Activated naive CD8-positive, alpha-beta T cell treated with anti-CD3 and anti-CD28 coated beads, Interleukin-2, amount 10 ng/mL, durations not matched to agents 7 days and 5 days (primary cell): Measurements from ENCODE around the gene SYT17. TPM values are rescaled to one million over a fixed set of nuclear protein-coding genes. Genes with fewer than 3 reads are reported as not detected.

ENCODE experiments used
- ATAC-seq: fragments of 150-1000 bp; cut with Tn5 transposase; one replicate; pipeline ENCODE4 v1.10.0; 2021; ENCODE audit warnings: low read depth, moderate library complexity
- POLR2A ChIA-PET: fragments of 350-600 bp; sonication (Branson Sonifier 250); formaldehyde crosslinking; loops from one replicate; lab custom pipeline; 2021; ENCODE audit warnings: antibody characterized with exemption; lab: Charles Lee
- DNase-seq: peaks from one replicate; pipeline ENCODE4 v3.0.0; 2021
- H3K27ac Mint-ChIP-seq: one replicate; pipeline ENCODE4 v1.8.0; 2022; ENCODE audit warnings: mild to moderate bottlenecking, mixed read lengths
- H3K27me3 Mint-ChIP-seq: one replicate; pipeline ENCODE4 v1.8.0; 2022; ENCODE audit warnings: mild to moderate bottlenecking, moderate library complexity, mixed read lengths
- H3K36me3 Mint-ChIP-seq: one replicate; pipeline ENCODE4 v1.8.0; 2021; ENCODE audit warnings: mild to moderate bottlenecking, mixed read lengths
- H3K4me1 Mint-ChIP-seq: one replicate; pipeline ENCODE4 v1.8.0; 2021; ENCODE audit warnings: mixed read lengths
- H3K4me3 Mint-ChIP-seq: one replicate; pipeline ENCODE4 v1.8.0; 2022; ENCODE audit warnings: mild to moderate bottlenecking, moderate library complexity, mixed read lengths
- H3K9me3 Mint-ChIP-seq: one replicate; pipeline ENCODE4 v1.8.0; 2021; ENCODE audit warnings: mixed read lengths
- total RNA-seq, 2 experiments: library from RNA; stranded (reverse); gene quantifications; one replicate each; pipeline ENCODE4 v1.2.3, GENCODE V29; 2021

SYT17 gene
- total RNA-seq, 2 experiments from 2014 or later = not detected

DNA sequence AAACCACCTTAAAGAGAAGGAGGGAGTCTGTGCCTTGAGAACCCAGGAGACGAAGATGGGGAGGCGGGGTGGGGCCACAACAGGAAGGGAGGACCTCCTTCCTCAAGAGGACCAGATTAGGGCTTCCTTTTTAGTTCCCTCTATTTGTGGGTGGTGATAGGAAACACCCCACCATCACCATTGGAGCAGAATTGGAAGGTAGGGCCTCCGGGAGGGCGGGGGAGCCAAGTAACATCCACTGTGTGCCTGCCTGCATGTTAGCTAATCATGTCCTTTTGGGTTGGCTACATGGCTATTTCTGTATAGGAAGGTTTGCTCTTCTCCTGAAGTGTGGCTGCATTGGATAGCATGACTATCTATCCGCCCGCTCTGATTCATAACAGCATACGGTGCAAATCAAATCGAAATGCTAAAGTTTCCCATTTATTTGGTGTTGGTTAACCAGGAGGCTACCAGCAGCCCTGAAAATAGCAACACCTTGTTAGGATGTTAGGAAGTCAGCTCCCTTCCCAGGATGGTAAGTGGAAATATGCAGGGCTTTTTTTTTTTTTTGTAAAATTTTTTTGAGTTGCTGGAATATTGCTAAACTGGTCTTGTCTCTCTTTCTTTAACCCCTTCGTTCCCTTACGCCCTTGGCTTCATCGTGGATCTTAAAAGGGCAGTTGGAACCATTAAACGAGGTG lies 4.2 kb downstream of the SYT17 start:
- Mint-ChIP-seq H3K4me1 (peaks cover 2% of the 10 kb centered on the region), H3K9me3 (no peaks in the 10 kb centered on the region), H3K4me3 (no peak overlapping the region), H3K27ac (no peak overlapping the region), H3K36me3 (no peaks in the 10 kb centered on the region), H3K27me3 (peaks cover 12% of the 10 kb centered on the region)
- ATAC-seq (no peak), DNase-seq (no peak)
- POLR2A ChIA-PET = no interaction called here

- H3K36me3 Mint-ChIP-seq = no peaks in the 10 kb centered on the region
- ATAC-seq = no peak
- H3K4me3 Mint-ChIP-seq = no peak overlapping the region
- no peak for DNase-seq
- H3K9me3 Mint-ChIP-seq = no peaks in the 10 kb centered on the region
- no peak overlapping the region for H3K27ac Mint-ChIP-seq
- POLR2A ChIA-PET = no interaction called here
- H3K27me3 Mint-ChIP-seq = peaks cover 12% of the 10 kb centered on the region
- peaks cover 2% of the 10 kb centered on the region for H3K4me1 Mint-ChIP-seq
These were observed 5.0 kb downstream of the SYT17 start for GRCh38 chr16:19173059-19173458.

- Mint-ChIP-seq H3K27me3 (peaks cover 12% of the 10 kb centered on the region), H3K4me1 (peaks cover 2% of the 10 kb centered on the region), H3K27ac (no peak overlapping the region), H3K9me3 (no peaks in the 10 kb centered on the region), H3K4me3 (no peak overlapping the region), H3K36me3 (no peaks in the 10 kb centered on the region)
- no peak for DNase-seq
- no peak for ATAC-seq
- POLR2A ChIA-PET = no interaction called here
These were observed 5.8 kb downstream of the SYT17 start for GRCh38 chr16:19173649-19174383.

DNA sequence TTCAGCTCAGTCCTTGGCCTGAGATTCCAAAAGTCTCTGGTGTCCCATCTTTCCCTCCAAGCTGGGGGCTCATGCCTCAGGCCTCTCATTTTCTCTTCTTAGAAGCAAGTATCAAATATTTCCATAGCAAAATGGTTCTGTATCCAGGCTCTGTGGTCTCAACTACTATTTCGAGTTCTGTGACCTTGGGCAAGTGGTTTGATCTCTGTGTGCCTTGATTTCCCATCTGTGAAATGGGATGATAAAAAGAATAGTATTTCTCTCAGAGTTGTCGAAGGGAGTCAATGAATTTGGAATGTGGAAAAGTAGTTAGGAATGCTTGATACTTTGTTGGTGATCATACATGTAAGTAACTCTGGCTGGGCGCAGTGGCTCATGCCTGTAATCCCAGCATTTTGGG lies 6.4 kb downstream of the SYT17 start:
- H3K27me3 Mint-ChIP-seq = peaks cover 9% of the 10 kb centered on the region

DNA sequence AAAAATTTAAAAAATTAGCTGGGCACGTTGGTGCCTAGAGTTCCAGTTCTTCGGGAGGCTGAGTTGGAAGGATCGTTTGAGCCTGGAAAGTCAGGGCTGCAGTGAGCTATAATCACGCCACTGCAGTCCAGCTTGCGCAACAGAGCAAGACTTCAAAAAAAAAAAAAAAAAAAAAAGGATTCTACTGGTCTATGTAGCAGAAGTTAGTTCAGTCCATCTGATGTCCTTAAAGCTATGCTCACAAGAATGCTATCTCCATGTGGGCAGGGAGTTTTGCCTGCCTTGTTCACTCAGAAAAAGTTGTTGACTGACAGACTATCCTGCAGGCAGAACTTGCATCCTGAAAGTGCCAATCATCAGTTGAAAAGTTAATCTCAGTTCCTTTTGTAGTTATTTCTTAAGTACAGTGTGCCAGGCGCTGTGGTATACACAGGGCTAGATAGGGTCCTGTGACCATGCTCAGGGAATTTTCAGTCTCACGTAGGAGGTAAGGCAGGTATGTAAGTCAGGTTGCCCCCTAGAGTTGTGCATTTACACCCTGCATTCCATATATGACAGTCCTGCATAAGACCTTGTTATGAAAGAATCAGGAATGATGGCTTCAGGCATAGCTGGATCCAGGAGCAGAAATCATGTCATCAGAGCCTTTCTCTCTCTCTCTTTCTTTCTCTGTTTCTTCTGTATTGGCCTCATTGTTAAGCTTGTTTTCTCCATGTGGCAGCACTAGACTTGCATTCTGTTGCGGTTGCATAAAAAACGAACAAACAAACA lies 7.6 kb downstream of the SYT17 start:
- no peaks in the 10 kb centered on the region for H3K4me1 Mint-ChIP-seq
- no peaks in the 10 kb centered on the region for H3K36me3 Mint-ChIP-seq
- H3K27ac Mint-ChIP-seq = no peak overlapping the region
- POLR2A ChIA-PET = no interaction called here
- no peaks in the 10 kb centered on the region for H3K27me3 Mint-ChIP-seq
- ATAC-seq = no peak
- no peak for DNase-seq
- H3K9me3 Mint-ChIP-seq = no peaks in the 10 kb centered on the region
- H3K4me3 Mint-ChIP-seq = no peak overlapping the region

More for the DNA sequence above, 6.4 kb downstream of the SYT17 start:
- DNase-seq (no peak), ATAC-seq (no peak)
- H3K4me1 Mint-ChIP-seq = peaks cover under 1% of the 10 kb centered on the region
- no peak overlapping the region for H3K4me3 Mint-ChIP-seq
- POLR2A ChIA-PET = no interaction called here
- no peak overlapping the region for H3K27ac Mint-ChIP-seq
- H3K36me3 Mint-ChIP-seq = no peaks in the 10 kb centered on the region
- no peaks in the 10 kb centered on the region for H3K9me3 Mint-ChIP-seq

GRCh38 chr16:19177111-19177739 lies 9.2 kb downstream of the SYT17 start:
- Mint-ChIP-seq H3K4me1 (no peaks in the 10 kb centered on the region), H3K36me3 (no peaks in the 10 kb centered on the region), H3K27ac (no peak overlapping the region), H3K9me3 (no peaks in the 10 kb centered on the region), H3K4me3 (no peak overlapping the region), H3K27me3 (peaks cover 3% of the 10 kb centered on the region)
- no peak for ATAC-seq
- POLR2A ChIA-PET = no interaction called here
- DNase-seq = no peak

GRCh38 chr16:19179546-19180490 lies 11.8 kb downstream of the SYT17 start:
- ATAC-seq (no peak), DNase-seq (peak; percentile 48)
- Mint-ChIP-seq H3K9me3 (no peaks in the 10 kb centered on the region), H3K27me3 (peaks cover 3% of the 10 kb centered on the region), H3K36me3 (no peaks in the 10 kb centered on the region), H3K27ac (no peak overlapping the region), H3K4me3 (no peak overlapping the region), H3K4me1 (no peaks in the 10 kb centered on the region)
- POLR2A ChIA-PET = no interaction called here

DNA sequence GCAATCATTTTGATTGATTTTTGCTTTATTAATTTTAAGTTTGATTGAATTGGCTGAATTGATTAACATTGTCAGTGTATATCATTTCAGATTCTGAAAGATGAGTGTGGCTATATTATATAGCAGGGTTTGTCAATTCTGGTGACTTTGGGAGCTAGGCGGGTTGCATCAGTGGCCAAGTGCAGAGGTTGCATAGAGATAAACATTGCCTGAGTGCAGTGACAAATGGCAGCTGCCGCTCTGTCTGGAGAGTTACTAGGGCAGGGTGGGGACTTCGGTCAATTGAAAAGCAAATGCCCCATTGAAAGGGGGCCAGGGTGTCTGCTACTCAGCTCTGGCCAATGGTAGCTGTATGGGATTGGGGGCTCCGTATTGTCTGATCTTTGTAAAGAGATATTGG lies 12.7 kb downstream of the SYT17 start:
- no peaks in the 10 kb centered on the region for H3K36me3 Mint-ChIP-seq
- H3K9me3 Mint-ChIP-seq = no peaks in the 10 kb centered on the region
- H3K4me1 Mint-ChIP-seq = no peaks in the 10 kb centered on the region
- ATAC-seq (no peak), DNase-seq (no peak)
- POLR2A ChIA-PET = no interaction called here
- H3K4me3 Mint-ChIP-seq = no peak overlapping the region
- H3K27me3 Mint-ChIP-seq = peaks cover 3% of the 10 kb centered on the region
- no peak overlapping the region for H3K27ac Mint-ChIP-seq

- ATAC-seq = no peak
- Mint-ChIP-seq H3K4me3 (no peak overlapping the region), H3K9me3 (no peaks in the 10 kb centered on the region), H3K36me3 (no peaks in the 10 kb centered on the region), H3K27ac (no peak overlapping the region), H3K4me1 (no peaks in the 10 kb centered on the region), H3K27me3 (peaks cover 3% of the 10 kb centered on the region)
- DNase-seq = no peak
- POLR2A ChIA-PET = no interaction called here
These were observed 14.4 kb downstream of the SYT17 start for GRCh38 chr16:19182481-19182880.

DNA sequence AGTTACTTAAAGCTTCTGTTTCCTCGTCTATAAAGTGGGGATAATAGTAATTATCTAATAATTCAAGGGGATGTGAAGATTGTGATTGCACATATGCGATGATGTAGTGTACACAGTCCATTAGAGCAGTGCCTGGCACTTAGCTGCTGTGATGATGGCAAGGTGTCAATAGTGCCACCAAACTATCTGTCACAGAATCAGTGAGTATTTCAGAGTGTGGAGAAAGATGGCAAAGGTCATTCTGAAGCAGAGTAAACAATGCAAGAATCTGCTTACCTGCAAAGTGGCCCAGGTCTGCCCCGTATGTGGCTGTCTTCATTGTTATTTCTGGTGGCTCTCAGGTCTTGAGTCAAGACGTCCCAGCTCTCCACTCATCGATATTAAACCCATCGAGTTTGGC lies 15.1 kb downstream of the SYT17 start:
- peaks cover 2% of the 10 kb centered on the region for H3K9me3 Mint-ChIP-seq
- H3K4me3 Mint-ChIP-seq = no peak overlapping the region

DNA sequence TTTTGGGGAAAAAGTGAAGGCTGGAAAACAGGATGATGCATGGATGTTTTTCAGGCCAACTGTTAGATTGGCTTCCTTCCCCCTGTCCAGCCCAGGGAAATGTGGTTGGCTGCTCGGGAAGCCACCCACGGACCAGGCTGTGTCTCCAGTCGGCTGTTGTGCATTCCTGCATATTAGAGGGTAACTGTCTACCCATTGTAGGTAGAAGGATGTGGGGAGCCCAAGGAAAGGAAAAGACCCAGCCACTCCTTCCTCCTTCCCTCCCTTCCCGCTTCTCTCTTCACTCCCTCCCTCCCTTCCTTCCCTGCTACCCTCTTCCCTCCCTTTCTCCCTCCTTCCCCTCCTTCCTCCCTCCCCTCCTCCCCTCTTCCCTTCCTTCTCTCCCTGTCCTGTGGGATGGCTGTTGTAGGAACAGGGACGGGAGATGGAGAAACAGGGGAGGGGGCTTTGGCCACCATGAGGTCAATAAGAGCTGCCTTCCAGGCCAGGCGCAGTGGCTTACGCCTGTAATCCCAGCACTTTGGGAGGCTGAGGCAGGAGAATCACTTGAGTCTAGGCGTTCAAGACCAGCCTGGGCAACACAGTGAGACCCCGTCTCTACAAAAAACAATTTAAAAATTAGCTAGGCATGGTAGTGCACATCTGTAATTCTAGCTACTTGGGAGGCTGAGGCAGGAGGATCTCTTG lies 16.9 kb downstream of the SYT17 start:
- ATAC-seq (no peak), DNase-seq (no peak)
- H3K4me3 Mint-ChIP-seq = no peak overlapping the region
- H3K36me3 Mint-ChIP-seq = no peaks in the 10 kb centered on the region
- POLR2A ChIA-PET = no interaction called here
- H3K27me3 Mint-ChIP-seq = peaks cover 3% of the 10 kb centered on the region
- H3K27ac Mint-ChIP-seq = no peak overlapping the region
- peaks cover 2% of the 10 kb centered on the region for H3K9me3 Mint-ChIP-seq
- no peaks in the 10 kb centered on the region for H3K4me1 Mint-ChIP-seq

More for the DNA sequence above, 15.1 kb downstream of the SYT17 start:
- POLR2A ChIA-PET = no interaction called here
- DNase-seq (no peak), ATAC-seq (no peak)
- Mint-ChIP-seq H3K36me3 (no peaks in the 10 kb centered on the region), H3K27me3 (peaks cover 3% of the 10 kb centered on the region), H3K27ac (no peak overlapping the region), H3K4me1 (no peaks in the 10 kb centered on the region)

- Mint-ChIP-seq H3K4me3 (no peak overlapping the region), H3K4me1 (no peaks in the 10 kb centered on the region), H3K27ac (no peak overlapping the region), H3K27me3 (peaks cover 3% of the 10 kb centered on the region), H3K9me3 (peaks cover 2% of the 10 kb centered on the region), H3K36me3 (no peaks in the 10 kb centered on the region)
- ATAC-seq = no peak
- no peak for DNase-seq
- POLR2A ChIA-PET = no interaction called here
These were observed 17.4 kb downstream of the SYT17 start for GRCh38 chr16:19185510-19185851.
